ENCODE measurements around the gene MAML2.
A peak's percentile ranks its signal among the peaks of the same experiment; 100 is the strongest.

Gene MAML2

DNA sequence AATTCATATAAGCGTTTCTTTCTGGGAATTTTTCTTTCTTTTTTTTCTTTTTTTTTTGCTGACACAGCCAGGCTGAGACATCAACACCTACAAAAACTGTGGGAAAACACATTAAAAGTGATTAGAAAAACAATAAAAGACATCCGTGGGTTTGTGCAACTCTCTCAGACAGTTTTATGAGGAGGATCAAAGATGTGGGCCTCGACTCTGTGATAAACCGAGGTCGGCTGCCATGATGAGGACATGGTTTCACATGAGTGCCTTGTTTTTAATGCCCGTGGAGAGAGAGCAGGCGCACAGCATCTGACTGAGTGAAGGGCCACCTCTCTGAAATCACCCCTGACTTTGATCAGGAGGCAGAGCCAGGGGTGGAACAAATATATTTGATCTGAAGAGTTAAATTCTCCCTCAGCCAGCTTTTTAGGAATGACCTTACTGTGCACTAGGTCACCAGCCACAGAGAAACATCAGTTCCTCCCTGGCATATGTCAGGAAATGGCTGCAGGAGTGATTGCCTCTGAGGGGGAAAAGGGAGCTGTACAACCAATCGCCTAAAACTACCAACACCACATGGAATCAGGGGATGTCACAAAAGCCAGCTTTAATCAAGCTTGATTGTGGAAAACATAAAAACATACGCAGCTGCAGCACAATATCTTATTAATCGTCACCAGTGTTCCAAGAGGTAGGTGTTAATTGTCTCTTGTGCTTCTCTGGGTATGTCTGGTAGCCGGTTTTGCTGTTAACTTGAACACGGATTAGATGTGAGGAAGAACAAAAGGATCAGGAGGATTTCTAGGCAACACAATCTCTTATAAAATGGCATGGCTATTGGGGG is 164.7 kb downstream of the MAML2 start:
- DNase-seq: no peak

DNA sequence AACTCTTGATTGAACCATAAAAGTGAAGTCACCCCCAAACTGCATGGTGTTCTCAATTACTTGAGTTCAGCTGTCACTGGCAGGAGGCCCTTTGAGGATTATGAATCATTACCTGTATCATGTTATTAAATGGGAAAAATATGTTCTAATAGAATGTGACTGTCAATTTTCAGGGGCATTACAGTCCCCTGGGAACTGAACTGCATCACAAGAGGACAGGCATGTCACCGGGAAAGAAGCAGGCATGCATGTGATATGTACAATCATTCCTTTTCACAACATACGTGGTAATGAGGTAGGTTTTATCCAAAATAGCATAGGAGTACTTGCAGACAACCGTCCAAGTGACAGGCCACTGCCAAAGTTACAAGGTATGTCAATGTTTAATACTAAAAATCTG is 165.8 kb downstream of the MAML2 start:
- DNase-seq: no peak

DNA sequence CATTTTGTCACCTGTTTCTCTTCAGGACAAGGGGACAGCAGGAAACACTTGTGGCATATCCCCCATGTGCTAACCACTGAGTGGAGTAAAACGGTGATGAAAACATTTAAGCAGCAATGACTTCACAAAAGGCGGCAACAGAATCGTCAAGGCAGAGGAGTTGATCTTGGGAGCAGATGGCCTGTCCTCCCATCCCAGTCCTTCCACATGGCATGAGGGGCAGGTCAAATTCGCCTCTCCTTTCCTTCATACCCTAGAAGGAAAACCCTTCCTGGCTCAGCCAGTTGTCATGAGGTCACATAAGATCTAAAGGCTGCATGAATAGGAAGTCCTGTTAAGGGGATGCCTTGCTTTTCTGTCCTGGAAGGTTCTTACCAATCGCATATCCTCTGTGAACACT is 169.1 kb downstream of the MAML2 start:
- no peak for DNase-seq

DNA sequence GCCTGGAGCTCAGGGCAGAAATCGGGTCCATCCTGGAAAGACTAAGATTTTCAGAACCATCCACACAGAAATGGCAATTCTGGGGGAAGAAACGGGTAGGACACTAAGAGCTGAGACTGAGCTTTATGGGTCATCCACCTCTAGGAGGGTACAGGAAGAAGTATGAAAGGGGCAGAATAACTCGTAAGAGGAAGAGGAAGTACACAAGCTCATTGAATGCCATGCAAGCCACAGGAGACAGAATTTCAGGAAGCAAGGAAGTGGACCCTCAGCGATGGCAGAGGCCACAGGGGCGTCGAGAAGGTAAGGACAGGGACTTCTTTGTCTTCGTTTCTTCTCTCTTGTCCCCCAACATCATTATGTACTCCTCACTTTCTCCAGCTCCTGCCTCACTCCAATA is 169.6 kb downstream of the MAML2 start:
- no peak for DNase-seq

DNA sequence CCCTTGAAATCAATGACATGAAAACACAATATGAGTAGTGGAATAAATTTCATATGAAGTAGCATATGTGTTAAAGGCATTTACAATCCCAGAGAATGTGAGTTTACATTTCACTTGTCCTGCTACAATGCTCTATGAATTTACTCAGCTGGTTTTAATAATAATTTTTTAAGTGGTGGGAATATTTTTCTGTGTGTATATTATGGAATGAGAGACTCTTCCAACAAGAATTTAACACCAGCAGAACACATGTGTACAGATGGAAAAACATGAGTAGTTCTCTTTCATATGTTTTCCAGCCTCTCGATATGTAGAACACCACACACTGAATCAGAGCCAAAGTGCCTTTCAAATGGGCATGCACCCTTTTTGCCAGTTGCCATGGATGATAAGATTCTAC is 170.4 kb downstream of the MAML2 start:
- no peak for DNase-seq

DNA sequence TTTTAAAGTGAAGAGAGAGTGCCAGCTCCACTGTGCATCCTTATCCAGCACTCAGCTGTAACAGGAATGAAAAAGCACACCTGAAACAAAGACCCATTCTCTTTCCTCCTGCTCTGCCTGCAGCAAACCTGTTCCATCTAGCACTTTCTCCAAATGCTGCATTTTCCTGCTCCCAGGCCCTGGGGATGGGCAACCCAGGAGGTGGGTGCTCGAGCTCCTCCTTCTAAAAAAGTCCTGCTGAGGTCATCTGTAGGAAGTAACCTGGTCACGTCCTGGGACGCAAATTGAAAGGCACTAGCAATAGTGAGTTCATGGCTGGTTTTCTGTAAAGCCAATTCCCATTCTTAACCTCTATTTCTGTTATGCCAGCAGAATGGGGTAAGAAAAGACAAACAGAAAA is 173.7 kb downstream of the MAML2 start:
- no peak for DNase-seq

DNA sequence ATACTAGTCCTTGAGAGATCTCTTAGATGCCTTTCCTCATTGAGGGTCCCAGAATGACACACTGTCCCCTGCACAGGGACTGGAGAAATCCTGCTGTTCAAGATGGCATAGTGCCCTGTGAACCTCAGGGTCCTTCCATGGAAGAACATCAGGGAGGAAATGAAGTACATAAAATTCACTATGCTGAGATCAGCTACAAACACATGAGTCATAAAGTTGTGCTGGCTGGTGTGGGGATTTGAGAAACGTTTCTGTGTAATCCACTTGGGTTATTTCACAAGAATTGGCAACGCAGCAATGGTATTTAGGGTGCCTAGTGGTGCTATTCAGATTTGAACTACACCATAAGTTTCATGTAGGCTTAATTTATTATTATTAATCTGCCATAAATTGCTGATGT is 174.4 kb downstream of the MAML2 start:
- no peak for DNase-seq

DNA sequence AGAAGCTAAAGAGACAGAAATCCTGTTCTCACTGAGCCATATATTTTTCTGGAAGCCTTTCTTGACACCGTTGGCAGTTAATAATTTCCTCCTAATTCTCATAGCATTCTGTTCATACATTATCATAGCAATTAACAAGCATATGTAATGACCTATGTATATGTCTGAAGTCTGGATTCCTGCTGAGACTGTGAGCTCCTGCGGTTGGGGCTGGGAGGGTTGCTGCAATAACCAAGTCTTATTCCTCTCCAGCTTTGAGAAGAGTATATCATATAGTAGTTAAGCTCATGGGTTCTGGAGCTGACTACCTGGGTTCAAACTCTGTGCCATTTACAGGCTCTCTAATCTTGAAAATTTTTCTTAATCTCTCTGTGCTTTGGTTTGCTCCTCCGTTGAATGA is 175.2 kb downstream of the MAML2 start:
- DNase-seq: no peak

DNA sequence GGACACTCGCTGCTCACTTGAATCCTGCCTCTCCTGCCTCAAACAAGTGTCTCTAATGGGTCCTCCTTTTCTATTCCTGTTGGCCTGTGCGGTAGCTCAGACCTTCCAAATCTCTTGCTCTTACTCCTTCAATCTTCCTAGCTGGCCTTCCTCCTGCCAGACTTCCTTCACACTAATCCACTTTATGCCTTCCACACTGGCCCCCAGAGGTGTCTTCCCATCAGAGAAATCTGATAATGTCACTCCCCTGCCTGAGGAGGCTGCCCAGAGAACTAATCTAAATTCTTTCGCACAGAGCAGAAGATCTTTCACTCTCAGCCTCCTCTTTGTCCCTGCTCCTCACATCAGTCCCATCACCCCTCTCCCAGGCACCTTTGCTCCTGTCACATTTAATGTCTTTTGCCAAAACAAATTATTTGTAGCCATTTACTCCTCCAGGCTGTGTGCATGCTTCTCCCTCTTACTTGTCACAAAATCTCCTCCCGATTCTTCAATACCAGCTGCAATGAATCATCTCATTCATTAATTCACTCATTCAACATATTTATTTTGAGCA is 175.7 kb downstream of the MAML2 start:
- DNase-seq: no peak

DNA sequence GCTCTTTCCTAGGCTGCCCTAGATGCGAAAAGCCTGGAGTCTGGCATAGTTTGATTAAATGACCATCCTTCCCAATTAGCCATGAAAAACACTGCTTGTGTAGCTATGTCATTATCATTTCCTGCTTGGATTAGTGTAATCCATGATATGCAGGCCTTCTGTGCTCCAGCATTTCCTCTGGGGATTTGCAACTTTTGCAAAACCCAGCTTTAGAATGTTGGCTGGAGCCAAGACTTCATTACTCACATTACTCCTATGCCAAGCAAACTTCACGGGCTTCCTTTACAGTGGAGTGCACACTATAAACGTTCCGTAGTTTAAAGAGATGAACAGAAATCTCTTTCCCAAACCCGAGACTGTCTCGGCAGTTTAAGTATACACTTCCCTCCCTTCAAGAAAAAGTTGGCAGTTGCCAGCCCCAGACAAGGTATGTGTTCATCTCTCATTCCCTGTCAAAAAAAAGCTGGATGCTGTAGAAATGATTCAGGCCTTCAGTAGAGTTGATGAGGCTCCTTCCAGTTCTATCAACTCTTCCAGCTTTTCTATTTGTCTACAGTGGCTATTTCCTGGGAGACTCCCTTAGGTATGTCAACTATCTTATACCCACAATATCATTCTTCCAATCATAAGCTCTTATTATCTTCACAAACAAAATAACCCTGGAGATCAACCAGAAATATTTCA is 180.0 kb downstream of the MAML2 start:
- no peak for DNase-seq

DNA sequence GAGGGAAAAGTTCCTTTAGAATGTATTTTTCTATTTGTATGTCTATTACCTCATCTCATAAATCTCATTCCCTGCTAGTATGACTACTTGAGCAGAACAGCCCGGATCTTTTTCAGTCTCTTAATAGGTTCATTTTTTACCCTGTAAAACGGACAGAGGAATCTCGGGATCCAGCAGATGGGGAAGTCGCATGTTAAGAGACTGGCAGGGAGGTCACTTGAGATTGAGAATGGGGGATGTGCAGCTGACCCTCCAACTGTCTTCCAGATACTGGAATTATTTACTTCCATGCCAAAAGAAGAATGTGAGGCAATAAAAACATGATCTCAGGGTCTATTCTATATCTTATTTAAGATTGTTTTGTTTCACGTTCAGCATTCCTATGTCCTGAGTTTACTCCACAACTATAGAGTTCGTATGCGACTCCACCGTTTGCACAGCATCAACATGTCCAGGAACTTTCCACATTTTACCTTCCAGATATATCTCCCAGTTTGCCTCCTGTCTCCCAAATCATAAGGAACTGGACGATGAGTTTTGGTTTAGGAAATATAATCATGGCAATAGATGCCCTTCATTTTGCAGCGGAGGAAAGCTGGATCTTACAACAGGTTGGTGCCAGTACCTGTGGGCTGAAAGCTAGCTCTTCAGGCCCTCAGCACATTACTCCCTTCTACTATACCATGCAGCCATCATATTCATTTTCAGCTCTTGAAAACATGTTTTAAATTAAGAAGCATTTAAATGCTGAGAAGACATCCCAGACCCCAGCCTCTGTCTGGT is 181.5 kb downstream of the MAML2 start:
- DNase-seq: no peak

DNA sequence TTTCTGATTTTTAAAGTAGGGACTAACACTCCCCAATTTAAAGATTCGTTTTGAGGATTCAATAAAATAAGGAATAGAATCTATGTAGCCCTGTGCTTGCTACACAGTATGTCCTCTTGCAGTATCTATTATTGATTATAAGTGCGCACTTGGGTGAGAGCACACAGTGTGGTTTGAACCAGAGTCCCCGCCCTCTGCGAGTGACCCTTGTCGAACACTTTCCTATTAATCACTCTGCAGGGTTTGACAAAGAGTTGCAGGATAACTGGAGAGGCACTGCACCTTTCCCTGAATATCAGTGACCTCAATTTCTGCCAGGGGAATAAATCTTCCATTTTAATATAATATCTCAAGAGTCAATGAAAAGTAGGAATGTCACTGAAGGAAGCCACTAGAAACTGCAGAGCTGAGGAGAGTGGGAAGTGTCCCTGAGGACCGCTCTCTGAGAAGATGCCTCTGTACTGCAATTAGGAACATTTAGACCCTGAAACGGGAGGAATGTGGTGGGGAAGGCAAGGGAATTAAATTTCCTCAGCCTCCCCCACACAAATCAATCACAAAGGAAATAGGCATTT is 182.2 kb downstream of the MAML2 start:
- DNase-seq: no peak

DNA sequence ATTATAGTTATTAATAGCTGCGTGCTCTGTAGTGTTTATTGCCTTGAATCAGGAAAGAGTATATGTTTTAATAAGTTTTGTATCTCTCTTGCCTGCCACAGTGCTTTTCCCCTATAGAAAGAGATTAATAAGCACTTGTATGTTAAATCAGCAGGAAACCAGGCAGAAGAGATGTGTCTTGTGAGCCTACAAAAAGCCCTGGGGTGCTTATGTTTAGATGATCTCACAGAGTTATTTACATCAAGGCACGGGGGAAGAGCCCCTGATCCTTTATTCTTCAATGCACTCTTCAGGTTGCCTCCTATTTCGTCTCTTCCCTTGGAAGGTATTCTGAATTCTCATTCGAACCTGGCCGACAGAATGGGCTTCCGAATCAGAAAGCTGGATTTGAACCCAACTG is 183.0 kb downstream of the MAML2 start:
- no peak for DNase-seq

DNA sequence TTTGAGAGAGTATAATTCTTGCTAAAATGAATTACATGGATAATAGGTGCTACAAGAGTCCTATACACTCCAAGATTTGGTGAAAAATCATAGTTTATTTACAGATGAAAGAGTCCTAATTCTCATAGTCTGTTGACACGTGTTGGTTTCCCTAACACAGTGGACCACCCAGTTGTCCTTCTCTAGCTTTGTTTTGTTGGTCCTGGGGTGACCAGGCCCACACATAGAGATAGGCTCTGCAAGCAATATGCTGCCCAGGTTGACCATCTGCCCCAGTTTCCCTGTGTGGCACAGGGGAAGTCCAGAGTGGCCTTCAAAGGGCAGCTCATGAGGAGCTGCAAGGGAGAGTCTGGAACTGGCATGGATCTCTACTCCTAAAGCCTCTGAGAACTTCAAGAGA is 184.9 kb downstream of the MAML2 start:
- no peak for DNase-seq

DNA sequence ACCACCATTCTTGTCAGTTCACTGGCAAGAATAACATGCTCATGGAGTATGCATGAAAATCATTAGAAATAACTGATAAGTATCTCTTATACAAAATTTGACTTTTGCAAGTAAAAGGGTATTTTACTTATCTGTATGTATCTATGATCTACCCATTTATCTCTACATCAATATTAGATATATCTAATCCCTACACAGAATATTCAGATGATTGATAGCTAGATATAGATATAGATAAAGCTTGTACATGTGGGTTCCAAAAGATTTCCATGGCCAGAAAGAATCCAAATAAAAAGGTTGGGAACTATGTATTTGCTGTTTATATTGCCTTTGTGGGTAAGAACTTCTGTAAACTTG is 185.5 kb downstream of the MAML2 start:
- DNase-seq: no peak

DNA sequence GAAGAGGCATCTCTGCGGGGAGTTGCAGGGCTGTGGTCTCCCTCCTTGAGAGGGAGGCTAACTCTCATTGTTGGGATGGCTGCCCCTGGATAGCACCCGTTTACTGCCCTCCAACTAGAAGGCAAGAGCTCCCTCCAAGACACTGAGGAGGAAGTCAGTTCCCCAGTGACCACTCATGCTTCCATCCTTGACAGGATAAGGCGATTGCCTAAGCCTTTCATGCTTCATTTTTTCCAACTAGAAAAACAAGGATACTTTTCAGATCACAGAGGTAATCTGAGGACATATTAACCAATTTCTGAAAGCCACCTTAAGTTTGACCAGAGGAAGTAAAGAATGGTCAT is 186.6 kb downstream of the MAML2 start:
- no peak for DNase-seq

DNA sequence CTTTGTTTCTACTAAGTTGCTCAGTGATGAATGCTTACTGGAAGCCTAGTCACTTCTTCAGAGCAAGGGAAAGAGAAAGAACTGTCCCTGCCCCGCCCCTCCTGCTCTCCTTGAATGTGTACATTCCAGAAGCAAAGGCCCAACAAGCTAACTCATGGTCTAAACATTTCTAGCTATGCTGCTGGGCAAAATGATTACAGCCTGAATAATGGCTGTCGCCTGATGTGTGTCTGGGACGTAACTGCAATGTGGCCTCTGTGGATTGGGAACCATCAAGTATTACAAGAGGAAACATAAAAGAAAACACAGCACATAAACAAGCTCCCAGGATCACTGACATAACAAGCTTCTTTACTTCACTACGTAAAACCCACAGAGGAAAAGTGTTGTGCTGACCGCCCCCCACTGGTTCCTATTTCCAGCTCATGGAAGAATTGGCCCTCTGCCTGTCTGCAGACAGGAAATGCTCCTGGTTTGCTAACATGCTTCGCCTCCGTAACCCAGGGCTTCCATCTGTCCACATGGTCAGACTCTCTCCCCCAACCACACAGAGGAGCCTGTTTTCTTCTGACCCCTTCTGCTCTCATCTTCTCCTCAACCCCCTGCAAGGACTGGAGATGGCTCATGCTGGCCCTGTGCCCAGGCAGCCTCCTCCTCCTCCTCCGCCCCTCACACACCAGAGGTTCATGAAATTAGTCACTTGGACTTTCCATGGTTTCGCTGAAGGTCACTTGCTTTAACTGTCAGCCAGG is 187.2 kb downstream of the MAML2 start:
- peak; percentile 29 for DNase-seq

DNA sequence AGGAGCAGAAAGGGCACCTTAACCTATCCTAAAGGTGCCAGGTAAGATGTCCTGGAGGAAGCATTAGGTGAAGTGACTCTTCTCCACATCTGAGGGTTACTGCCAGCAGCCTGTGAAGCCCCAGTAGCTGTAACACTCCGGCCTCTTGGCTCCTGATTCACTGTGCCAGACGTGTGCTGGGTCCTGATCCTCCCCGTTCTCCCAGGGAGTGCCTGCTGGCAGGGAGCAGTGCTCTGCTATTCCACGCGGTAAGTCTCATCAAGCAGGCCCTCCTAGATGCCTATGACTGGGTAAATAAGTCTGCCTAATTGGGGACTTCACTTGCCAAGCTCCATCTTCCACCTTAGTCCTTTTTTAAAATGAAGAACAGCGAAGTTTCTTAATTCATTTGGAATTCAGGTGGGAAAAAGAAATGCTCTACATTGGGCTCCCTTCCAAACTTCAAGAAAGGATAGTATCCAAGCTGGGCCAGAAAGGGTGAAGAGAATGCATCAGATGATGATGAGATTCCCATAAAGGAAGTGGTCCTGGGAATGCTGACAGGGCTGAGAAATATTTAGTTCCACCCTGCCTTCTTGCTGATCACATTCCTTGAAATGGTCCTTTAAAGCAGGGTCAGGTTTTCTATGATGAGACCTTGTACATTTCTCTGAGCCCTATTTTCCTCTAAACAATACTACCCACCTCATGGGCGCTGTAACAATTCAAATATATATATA is 188.0 kb downstream of the MAML2 start:
- DNase-seq: no peak

DNA sequence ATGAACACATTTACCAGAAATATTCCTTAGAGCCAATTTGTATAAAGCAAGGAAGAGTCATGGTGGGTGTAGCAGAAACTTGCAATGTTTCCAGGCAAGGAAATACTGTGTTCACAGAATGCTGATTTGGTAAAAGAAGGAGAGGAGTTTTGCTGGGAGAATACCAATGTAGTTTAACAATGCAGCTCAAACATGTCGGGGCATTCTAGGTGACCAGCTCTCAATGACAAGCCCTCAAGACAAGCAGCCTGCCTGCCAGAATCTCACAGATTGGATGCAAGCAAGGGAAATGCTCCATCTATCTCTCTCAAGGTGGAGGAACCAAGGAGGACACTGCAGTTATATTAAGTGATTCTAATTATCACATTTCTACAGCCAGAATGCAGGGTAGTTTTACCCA is 190.4 kb downstream of the MAML2 start:
- no peak for DNase-seq

DNA sequence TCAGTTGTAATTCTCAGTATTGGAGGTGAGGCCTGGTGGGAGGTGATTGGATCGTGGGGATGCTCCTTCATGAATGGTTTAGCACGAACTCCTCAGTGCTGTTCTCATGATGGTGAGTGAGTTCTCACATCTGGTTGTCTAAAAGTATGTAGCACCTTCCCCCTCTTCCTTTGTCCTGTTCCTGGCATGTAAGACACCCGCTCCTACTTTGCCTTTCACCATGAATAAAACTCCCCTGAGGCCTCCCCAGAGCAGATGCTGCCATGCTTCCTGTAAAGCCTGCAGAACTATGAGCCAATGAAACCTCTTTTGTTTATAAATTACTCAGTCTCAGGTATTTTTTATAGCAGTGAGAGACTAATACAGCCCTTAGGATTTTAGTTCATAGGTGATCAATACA is 191.5 kb downstream of the MAML2 start:
- no peak for DNase-seq

DNA sequence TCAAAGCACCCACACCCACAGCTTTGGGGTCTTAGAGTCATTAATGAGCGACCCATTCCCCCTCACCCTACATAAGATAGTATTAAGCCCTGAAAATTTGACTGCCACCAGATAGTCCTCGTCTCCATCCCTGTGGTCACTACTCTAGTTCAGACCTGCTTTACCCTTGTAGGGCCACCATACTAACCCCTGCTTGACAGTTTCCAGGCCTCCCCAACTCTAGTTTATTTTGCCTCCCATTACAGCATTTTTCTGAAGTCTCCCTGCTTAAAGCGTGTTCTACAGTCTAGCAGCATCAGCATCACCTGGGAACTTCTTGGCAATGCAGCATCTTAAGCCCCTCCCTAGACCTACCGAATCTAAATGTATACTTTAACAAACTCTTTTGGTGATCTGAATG is 192.4 kb downstream of the MAML2 start:
- DNase-seq: no peak

Data from DMS 273 treated with DMSO at 0.1 percent for 48 hours (cell line).